Measurements from ENCODE around the gene AJM1. TPM values are rescaled to one million over a fixed set of nuclear protein-coding genes. Genes with fewer than 3 reads are reported as not detected.

Gene AJM1
- total and polyA plus RNA-seq, 2 donors (not counting 1 experiment from before 2014, with no cell fraction given): 1.7 to 2.9 TPM

DNA sequence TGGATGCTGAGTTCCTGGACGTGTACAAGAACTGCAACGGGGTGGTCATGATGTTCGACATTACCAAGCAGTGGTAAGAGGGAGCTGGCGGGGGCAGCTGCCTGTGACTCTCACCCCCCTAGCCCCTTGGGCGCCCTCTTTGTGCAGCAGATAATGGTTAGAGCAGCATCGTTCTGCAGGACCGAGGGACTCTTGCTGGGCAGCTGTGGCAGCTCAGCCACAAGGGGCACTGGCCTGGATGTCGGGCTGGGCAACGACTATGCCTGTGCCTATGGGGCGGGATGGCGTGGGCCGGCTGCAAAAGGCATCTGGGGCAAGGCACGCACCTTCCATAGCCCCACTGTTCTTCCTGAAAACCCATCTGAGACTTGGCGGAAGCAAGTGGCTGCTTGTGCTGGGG, 12.9 kb upstream of the AJM1 start:
- WGBS (ENCODE audit: insufficient coverage): 95% methylated on average over 14 of the region's 14 CpGs
- H3K9me3 ChIP-seq (ENCODE audit: control extremely low read depth in 1 of 3, control insufficient read depth in 2 of 3, insufficient read depth in 1 of 3, low read length in 2 of 3): no peaks in the 10 kb centered on the region
- intact Hi-C loops (cut with micrococcal nuclease): no loop called here

DNA sequence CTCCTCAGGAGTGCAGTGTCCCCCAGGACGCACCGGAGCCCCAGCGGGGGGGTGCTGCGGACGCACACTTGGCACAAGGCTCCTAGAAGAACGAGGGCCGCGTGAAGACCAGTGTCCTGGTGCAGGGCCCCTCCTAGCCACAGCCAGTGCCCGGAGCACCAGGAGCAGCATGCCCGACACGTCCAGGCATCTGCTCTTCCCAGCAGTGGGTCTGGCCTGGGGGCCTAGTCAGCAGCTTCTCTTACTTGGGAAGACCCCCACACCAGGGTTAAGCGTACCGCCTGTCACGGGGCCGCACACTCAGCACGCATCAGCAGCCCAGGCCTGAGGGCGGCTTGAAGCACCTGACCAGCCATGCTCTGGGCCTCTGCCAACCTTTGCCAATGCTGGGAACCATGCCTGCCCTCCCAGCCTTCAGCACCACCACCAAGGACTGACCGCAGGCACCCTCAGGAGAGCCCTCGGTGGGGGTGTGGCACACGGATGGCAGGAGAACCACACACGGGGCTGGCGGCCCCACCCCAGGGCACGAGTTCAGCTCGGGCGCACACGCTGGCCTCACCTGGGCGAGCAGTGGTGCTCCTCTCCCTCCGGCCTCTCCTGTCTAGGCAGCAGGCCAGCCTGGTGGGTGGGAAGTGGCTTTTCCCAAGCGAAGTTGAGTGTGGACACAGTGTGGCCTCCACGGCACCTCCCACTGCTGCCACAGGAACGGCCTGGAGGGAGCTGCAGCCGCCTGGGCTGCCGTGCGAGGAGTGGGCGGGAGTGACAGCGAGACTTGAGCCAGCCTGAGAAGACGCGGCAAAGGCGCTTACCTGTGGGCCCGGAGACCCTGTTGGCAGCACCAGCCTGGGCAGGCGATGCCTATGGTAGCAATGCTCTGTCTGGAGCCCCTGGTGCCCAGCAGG, 12.0 kb upstream of the AJM1 start:
- 96% methylated on average over 41 of the region's 41 CpGs for WGBS (ENCODE audit: insufficient coverage)
- H3K4me3 Mint-ChIP-seq: no peak overlapping the region
- ChIA-PET POLR2A (no interaction called here), CTCF (no interaction called here)
- H3K4me2 ChIP-seq (replicated peaks; ENCODE audit: low read depth, low read length, poor library complexity, severe bottlenecking): no peak overlapping the region
- peaks cover 0 to 47% of the 10 kb centered on the region in 2 experiments for H3K36me3 ChIP-seq (replicated peaks in 1 of 2; ENCODE audit: control extremely low read depth in 1 of 2, control insufficient read depth in 1 of 2, extremely low read depth in 1 of 2, insufficient read depth in 2 of 2, low read length in 1 of 2)
- TF ChIP-seq, protein P1, sequence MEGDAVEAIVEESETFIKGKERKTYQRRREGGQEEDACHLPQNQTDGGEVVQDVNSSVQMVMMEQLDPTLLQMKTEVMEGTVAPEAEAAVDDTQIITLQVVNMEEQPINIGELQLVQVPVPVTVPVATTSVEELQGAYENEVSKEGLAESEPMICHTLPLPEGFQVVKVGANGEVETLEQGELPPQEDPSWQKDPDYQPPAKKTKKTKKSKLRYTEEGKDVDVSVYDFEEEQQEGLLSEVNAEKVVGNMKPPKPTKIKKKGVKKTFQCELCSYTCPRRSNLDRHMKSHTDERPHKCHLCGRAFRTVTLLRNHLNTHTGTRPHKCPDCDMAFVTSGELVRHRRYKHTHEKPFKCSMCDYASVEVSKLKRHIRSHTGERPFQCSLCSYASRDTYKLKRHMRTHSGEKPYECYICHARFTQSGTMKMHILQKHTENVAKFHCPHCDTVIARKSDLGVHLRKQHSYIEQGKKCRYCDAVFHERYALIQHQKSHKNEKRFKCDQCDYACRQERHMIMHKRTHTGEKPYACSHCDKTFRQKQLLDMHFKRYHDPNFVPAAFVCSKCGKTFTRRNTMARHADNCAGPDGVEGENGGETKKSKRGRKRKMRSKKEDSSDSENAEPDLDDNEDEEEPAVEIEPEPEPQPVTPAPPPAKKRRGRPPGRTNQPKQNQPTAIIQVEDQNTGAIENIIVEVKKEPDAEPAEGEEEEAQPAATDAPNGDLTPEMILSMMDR (IDR thresholded peaks at IDR 0.05): no peak
- no peak for TF ChIP-seq EZH2 (IDR thresholded peaks at IDR 0.05; ENCODE audit: borderline replicate concordance, insufficient read depth, low read depth, low read length, poor library complexity, severe bottlenecking)
- DNase-seq: no peak
- H3K4me1 Mint-ChIP-seq: no peaks in the 10 kb centered on the region
- no peaks in the 10 kb centered on the region for H3K27me3 ChIP-seq (replicated peaks in 1 of 4; ENCODE audit: control extremely low read depth in 1 of 4, control insufficient read depth in 3 of 4, insufficient read depth in 4 of 4, low read length in 3 of 4)
- no peaks in the 10 kb centered on the region for H3K9me3 ChIP-seq (ENCODE audit: control extremely low read depth in 1 of 3, control insufficient read depth in 2 of 3, insufficient read depth in 1 of 3, low read length in 2 of 3)
- H2AFZ ChIP-seq (ENCODE audit: insufficient read depth, low read depth, low read length, poor library complexity, severe bottlenecking): no peak overlapping the region
- H3K27ac ChIP-seq (ENCODE audit: low read length in 2 of 2): no peak overlapping the region
- no peak overlapping the region for H3K27ac Mint-ChIP-seq
- no peaks in the 10 kb centered on the region for H4K20me1 ChIP-seq (ENCODE audit: control insufficient read depth, insufficient read depth, low read length, poor library complexity, severe bottlenecking)
- H3K4me3 ChIP-seq (ENCODE audit: control extremely low read depth in 1 of 5, extremely low read depth in 1 of 5, insufficient read depth in 1 of 5, low read depth in 2 of 5, low read length in 4 of 5): no peak overlapping the region
- no peaks in the 10 kb centered on the region for H3K27me3 Mint-ChIP-seq
- no peak for ATAC-seq (ENCODE audit: low read depth)
- no peaks in the 10 kb centered on the region for H3K4me1 ChIP-seq (ENCODE audit: control insufficient read depth in 2 of 2, insufficient read depth in 2 of 2, low read length in 2 of 2)
- H3K79me2 ChIP-seq (ENCODE audit: control insufficient read depth, insufficient read depth, low read length): no peaks in the 10 kb centered on the region
- no peak overlapping the region for H3K9ac ChIP-seq (ENCODE audit: low read length)
- no peaks in the 10 kb centered on the region for H3K9me3 Mint-ChIP-seq (ENCODE audit: insufficient read depth)
- intact Hi-C loops (cut with micrococcal nuclease): no loop called here

More for the DNA sequence above, 12.9 kb upstream of the AJM1 start:
- no peak overlapping the region for H3K4me2 ChIP-seq (replicated peaks; ENCODE audit: low read depth, low read length, poor library complexity, severe bottlenecking)
- H3K36me3 ChIP-seq (replicated peaks in 1 of 2; ENCODE audit: control extremely low read depth in 1 of 2, control insufficient read depth in 1 of 2, extremely low read depth in 1 of 2, insufficient read depth in 2 of 2, low read length in 1 of 2): peaks cover 2 to 51% of the 10 kb centered on the region in 2 experiments
- TF ChIP-seq, protein P1 (IDR thresholded peaks at IDR 0.05): no peak
- no peak for TF ChIP-seq EZH2 (IDR thresholded peaks at IDR 0.05; ENCODE audit: borderline replicate concordance, insufficient read depth, low read depth, low read length, poor library complexity, severe bottlenecking)
- no peak overlapping the region for H3K27ac Mint-ChIP-seq
- H3K4me3 ChIP-seq (ENCODE audit: control extremely low read depth in 1 of 5, extremely low read depth in 1 of 5, insufficient read depth in 1 of 5, low read depth in 2 of 5, low read length in 4 of 5): no peak overlapping the region
- no peak overlapping the region for H3K4me3 Mint-ChIP-seq
- DNase-seq (no peak), ATAC-seq (ENCODE audit: low read depth) (no peak)
- H3K9ac ChIP-seq (ENCODE audit: low read length): no peak overlapping the region
- H3K9me3 Mint-ChIP-seq (ENCODE audit: insufficient read depth): no peaks in the 10 kb centered on the region
- H3K4me1 ChIP-seq (ENCODE audit: control insufficient read depth in 2 of 2, insufficient read depth in 2 of 2, low read length in 2 of 2): no peaks in the 10 kb centered on the region
- H3K4me1 Mint-ChIP-seq: no peaks in the 10 kb centered on the region
- H3K27me3 ChIP-seq (replicated peaks in 1 of 4; ENCODE audit: control extremely low read depth in 1 of 4, control insufficient read depth in 3 of 4, insufficient read depth in 4 of 4, low read length in 3 of 4): no peaks in the 10 kb centered on the region
- H3K79me2 ChIP-seq (ENCODE audit: control insufficient read depth, insufficient read depth, low read length): no peaks in the 10 kb centered on the region
- ChIA-PET POLR2A (no interaction called here), CTCF (no interaction called here)
- no peak overlapping the region for H2AFZ ChIP-seq (ENCODE audit: insufficient read depth, low read depth, low read length, poor library complexity, severe bottlenecking)
- no peaks in the 10 kb centered on the region for H4K20me1 ChIP-seq (ENCODE audit: control insufficient read depth, insufficient read depth, low read length, poor library complexity, severe bottlenecking)
- H3K27ac ChIP-seq (ENCODE audit: low read length in 2 of 2): no peak overlapping the region
- H3K27me3 Mint-ChIP-seq: no peaks in the 10 kb centered on the region
